Stimulated activated CD8-positive, alpha-beta memory T cell treated with anti-CD3 and anti-CD28 coated beads, Interleukin-12 subunit alpha, Interleukin-12 subunit beta, amount 100 ng/mL, for 1 hour (primary cell): ENCODE data around the gene LRRC75A.
"Not testable (repeated sequence)": the region's sequence is repeated elsewhere in the genome, so short reads cannot be mapped to it uniquely, and the experiment has no call there.

Experiments
- DNase-seq: peaks from one replicate; pipeline ENCODE4 v3.0.0-alpha.2; 2020; ENCODE audit warnings: low read depth

The LRRC75A gene

DNA sequence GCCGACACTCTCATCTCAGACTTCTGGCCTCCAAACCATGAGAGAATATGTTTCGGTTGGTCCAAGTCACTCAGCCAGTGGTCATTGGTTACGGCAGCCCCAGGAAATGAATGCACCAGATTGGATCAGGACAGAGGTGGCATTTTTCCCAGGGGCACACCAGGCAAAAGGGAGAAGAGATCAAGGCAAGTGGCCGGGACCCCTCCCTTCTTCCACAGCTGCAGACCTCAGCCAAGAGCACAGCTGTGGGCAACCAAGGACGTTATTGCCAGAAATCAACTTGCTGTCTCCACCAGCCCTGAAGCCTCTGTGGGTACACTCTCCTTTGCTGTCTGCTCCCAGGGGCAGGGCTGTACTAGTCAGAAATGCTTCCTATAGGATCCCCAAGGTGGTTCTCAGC, 20.7 kb downstream of the LRRC75A start:
- no peak for DNase-seq

DNA sequence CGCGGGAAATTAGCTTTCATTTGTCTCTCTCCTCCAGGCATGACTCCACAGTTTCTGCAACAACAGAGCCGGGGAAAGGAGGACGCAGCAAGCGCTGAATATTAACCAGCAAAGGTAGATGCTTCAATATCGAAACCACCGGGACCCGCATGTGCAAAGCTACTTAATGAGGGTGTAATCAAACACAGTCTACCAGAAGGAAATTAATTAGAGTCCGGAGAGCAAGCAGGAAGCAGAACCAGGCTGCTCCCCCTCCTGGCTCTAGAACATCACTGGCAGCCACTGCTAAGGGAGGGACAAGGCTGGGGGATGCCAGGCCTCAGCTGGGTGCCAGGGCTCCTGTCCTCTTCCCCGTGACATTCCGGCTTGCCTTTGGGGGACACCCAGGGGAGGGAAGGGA, 21.7 kb downstream of the LRRC75A start:
- no peak for DNase-seq

DNA sequence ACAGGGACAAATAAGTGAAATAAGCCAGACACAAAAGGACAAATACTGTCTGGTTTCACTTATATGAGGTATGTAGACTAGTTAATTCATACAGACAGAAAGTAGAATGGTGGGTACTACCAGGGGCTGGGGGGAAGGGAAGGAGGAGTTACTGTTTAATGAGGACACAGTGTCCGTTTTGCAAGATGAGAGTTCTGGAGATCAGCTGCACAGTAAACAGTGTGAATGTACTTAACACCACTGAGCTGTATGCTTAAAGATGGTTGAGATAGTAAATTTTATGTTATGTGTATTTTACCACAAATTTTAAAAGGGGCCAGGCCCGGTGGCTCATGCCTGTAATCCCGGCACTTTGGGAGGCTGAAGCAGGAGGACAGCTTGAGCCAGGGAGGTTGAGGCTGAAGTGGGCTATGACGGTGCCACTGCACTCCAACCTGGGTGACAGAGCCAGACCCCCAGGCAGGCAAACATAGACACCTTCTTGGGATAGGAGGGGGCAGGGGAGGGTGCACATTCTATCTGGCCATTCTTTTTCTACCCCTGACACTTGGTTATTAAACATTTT, 23.5 kb downstream of the LRRC75A start:
- no peak for DNase-seq

DNA sequence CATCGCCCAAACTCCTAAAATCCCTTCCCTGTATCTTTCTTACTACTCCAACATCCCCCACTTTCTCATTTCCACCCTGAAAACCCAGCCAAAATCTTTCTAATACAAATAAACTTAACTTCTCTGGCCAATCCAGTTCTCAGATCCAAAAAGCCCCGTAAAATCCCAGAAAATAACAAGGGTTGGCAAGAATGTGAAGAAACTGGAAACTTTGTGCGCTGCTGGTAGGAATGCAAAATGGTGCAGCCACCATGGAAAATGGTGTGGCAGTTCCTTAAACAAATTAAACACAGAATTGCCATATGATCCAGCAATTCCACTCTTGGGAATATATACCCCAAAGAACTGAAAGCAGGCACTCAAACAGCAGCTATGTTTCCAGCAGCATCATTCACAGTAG, 24.1 kb downstream of the LRRC75A start:
- no peak for DNase-seq

DNA sequence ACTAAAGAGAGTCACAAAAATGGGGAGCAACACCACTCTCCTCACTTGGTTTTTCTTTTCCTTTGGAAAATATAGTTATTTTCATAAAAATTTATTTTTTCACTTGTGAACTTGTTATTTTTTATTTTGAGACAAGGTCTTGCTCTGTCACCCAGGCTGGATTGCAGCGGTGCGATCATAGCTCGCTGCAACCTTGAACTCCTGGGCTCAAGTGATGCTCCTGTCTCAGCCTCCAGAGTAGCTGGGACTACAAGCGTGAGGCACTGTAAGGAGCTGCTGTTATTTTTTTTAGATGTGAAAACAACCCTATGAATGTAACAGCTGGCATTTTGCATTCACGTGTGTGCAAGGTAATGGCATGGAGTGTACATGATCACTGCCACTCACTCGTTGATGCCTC, 24.9 kb downstream of the LRRC75A start:
- DNase-seq: no peak

DNA sequence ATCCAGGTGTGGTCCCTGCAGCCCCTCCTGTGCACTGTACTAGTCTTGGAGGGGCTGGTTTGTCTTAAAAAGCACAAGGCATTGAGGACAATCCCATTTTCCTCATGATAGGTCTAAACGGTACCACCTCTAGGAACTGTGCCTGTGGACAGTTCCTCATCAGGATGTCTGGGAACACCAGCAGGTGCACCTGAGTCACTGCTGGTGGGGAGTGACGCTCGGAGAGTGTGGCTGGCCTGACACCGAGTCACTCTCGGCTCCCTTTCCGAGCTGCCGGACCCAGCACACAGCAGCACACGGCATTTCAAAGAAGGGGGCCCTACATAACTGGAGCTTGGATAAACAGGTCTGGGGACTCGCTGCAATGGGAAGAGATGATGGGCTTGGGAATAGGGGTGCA, 25.6 kb downstream of the LRRC75A start:
- DNase-seq: no peak

DNA sequence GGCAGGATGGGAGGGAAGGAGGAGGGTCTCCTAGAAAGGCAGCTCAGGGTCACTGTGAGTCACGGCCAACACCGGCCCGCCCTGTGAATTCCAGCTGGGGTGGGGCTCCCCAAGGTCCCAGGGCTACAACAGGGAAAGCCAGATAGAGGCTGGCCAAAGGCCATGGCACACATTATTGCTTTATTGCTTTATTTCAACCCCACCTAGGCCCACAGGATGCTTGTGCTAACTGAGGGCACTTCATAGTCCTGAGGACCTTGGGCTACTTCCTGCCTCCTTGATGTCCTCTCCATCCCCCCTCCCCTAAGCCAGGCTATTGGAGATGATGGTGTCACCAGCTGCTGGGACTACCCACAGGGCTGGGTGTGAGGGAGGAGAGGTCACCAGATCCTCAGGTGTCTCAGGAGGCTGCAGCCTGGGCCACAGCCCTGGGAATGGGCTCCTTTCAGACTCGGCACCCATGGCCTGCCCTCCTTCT, 26.1 kb downstream of the LRRC75A start:
- no peak for DNase-seq

DNA sequence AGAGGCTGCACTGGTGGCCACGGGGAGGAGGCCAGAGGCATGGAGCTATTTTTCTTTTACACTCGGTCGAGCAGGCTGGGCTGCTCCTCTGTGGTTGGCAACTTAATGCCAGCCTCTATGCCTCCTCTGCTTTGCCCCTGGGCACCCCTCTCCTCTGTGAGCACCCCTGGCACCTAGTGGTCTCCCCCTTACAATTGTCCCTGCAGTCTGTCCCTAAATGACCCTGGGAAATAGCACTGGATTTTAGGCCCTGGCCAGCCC, 27.0 kb downstream of the LRRC75A start:
- DNase-seq: no peak

DNA sequence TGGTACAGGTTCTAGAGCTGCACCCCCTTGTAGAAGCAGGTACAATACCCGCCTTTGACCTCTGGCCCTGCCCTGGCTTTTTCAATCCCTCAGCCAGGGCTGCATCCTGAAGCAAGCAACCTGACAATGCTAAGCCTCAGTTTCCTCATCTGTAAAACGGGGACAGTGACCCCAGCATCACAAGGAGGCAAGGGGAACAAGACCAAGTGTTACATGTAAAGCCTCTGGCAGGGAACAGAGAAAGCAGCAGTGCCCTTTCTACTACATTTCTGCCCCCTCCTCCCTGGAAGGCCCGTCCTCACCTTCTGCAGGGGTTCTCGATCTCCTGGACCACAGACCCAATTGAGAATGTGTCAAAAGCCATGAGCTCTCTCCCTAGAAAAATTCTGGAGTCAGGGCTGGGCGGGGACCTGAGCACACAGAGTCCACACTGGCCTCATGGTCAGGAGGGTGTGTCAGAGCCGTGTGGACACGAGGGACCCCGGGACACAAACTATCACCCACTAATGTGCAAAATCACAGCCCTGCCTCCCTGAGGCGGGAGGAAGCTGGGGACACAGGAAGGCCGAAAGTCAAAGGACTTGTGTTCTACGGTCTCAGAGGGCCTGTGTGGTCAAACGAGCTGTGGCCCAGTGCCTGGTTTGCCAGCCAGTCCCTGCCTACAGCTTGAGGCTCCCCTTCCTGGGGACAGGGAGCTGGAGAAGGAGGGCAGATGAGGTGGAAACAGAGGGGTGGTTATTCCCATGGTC, 27.5 kb downstream of the LRRC75A start:
- no peak for DNase-seq

DNA sequence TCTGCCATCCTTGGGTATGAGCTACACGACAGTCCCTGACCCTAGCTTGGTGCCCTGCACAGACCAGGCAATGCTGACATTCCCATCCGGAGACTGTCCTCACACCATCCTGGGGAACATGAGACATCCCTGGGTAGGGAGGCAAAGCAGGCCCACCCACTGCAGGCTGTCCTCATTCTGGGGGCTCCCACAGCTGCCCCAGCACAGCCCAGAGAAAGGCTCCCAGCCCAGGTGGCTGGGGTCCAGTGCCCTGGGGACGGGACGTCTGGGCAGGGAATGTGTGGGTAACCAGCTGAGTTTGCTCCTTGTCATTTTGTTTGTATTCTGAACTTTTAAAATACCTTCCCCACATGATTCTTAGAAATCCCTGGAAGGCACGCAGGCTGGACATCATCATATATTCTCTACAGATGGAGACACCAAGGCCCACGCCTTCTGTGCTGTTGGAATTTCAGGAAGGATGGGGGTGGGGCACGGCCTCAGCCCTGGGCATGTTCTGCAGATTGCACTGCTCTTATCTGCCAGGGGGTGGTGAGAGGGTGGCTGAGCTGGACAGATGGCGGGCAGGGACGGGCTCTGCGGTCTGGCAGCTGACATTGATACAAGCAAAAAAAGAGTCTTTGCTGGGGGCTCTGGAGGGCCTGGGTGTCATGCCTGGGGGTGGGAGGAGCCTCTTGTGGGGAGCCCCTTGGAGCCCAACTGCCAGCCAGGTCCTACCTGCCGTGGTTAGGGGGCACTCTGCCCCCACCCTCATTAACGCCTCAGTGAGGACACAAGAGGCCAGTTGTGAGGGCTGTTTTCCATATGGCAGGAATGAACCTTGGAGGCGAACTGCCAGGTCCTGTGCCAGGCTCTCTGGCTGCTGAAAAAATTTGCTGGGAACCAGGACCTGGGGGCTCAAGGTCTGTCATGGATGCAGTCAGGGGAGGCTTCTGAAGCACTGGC, 28.4 kb downstream of the LRRC75A start:
- no peak for DNase-seq

DNA sequence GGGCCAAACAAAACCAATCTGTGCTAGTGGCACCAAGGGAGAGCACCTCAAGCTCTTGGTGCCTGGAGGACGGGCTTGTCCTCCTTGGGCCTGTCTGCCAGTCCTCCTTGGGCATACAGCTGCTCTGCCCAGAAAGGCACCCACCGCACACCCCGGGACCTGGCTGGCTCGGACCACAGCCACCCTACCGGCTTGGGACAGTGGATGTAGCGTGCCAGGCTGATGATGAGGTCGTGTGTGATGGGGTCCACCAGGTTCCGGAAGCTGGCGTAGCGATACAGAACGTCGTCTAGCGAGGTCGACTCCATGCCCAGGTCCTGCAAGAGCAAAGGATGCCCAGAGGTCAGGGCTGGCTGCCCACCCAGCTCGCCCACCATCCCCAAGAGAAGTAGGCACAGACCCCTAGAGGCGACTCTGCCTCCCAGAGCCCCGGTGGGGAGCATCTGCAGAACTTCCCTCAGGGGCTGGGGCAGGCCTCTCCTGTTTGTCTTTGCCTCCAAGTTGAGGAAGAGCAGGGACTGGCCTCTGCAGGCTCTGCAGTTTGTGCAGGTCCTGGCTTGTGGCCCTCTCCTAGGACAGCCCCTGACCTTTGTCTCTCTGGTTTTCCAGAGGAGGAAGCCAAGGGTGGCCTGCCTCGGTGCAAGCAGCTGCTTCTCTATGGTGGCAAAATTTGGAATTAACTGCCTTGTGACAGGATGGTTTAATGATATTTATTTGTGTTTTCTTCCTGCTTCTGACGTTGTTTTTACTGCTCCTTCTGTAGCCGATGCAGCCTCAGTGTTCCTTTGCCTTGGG, 29.7 kb downstream of the LRRC75A start:
- DNase-seq: no peak

DNA sequence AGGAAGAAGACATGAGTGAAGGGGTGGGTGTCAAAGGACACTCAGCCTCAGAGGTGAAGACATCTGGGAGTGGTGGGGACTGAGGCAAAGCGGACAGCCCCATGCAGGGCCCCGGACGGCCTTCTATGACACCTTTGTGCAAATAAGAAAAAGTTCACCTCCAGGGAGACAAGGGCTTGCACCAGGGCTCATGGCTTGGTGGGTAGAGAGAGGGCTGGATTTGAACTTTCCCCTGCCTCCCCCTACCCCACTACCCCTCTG, 30.5 kb downstream of the LRRC75A start:
- no peak for DNase-seq

DNA sequence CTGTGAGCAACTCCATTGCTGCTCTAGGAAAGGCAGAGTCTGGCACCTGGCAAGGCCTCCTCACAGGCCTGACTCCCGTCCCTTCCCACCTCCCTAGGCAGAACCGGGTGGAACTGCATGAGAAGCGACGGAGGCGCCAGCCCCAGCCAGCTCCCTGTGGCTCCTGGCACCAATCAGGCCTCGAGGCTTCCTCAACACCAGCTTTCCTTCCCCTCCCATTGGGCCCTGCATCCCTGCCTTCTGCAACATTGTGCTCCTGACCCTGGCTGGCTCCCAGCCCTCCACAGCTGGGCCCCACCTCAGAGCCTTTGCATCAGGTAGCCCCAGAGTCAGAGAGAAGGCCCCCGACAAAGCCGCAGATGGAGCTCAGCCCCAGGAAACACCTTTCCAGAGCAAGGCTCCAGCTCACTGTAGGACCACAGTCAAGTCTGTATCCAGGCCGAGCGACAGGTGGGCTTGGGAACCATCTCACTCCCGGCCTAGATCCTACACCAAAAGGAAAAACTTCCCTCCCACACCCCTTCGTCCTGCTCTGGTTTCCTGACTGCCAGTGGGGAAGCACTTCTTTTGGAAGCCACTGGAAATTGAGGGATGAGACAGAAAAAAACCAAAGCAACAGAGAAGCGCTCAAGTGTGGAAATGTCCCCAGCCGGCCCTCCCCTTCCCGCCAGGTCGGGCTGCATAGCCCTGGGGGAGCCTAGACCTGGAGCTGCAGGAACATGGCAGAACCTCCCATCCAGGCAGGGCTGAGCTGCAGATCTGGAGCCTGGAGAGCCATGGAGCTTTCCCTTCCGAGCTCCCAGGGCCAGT, 31.0 kb downstream of the LRRC75A start:
- no peak for DNase-seq

DNA sequence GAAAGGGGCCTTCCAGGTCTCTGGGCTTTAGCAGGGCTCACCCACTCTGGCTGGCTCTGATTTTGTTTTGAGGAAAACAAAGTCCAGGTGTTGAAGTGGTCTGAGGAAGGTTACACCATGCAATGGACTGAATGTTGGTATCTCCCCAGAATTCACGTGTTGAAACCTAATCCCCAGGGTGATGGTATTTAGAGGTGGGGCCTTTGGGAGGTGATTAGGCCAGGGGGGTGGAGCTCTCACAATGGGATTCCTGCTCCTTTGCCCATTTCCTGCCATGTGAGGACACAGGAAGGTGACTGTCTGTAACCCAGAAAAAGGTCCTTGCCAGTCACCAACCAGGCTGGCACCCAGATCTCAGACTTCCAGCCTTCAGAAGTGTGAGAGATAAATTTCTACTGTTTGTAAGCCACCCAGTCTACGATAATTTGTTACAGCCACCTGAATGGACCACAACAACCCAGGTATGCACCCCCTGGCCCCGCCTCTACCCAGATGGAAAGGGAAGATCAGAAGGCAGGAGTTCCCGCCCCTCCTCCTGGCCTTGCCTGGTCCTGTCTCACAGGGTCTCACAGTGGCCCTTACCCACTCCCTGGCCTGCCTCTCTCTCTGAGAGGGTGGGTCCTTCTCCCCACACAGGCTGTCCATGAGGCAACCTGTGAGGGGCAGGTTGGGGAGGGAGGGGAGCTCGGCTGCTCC, 32.0 kb downstream of the LRRC75A start:
- no peak for DNase-seq

DNA sequence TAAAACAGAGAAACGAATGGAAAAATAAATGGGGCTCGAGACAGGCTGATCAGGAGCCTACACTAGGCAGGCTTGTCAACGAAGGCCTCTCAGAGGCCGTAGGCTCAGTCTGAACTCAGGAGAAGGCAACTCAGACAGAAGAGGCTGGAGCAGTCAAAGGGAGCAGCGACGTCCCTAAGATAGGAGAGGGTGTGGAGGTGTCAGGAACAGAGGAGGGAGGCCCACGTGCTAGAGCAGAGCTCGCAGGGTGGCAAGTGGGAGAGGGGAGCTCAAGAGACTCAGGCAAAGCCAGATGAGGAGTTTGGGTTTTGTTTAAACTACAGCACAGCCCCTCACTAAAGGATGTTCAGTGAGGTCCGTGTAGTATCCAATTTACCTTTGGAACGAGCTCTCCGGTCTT, 32.7 kb downstream of the LRRC75A start:
- DNase-seq: no peak

DNA sequence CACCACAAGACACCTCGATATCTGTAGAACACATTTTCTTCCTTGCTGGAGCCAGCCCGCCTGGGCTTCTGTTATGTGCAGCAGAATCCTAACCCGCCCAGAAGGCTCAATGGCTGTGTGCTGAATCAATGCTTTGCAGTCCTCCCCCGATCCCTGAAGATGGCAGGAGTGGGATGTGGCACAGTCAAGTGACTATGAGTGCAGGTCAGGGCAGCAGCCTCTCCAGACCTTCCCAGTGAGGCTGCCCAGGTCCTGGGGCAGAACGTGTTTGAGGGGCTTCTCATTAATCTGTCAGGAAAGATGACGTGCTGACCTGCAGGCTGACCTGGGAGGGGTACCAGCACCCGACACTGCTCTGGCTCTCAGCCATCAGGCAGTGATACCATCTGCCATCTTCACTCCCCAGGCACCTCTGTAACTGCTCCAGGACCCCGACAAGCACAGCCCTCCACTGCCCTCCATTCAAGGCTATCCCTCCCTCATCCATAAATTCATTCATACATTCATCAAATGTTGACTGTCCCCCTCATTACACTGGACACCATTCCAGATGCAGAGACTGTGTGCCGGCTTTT, 35.2 kb downstream of the LRRC75A start:
- DNase-seq: no peak

DNA sequence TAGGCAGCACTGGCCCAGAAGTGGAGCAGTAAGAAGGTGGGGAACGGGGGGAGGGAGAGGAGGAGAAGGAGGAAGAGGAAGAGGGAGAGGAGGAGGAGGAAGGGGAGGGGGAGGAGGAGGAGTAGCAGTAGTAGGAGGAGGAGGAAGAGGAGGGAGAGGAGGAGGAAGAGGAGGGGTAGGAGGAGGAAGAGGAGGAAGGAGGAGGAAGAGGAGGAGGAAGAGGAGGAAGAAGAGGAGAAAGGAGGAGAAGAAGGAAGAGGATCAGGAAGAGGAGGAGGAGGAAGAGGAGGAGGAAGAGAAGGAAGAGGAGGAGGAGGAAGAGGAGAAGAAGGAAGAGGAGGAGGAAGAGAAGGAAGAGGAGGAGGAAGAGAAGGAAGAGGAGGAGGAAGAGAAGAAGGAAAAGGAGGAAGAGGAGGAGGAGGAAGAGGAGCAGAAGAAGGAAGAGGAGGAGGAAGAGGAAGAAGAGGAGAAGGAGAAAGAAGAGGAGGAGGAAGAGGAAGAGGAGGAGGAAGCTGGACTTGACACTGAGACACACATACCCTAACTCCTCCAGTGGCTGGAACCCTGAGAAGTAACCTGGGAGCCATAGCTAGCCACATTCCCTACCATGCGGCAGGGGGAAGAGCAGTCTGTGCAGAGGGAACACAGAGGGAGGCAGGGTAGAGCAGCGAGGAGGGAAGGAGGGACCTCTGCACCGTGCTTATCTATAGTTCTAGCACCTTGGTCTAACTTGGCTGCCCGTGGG, 35.8 kb downstream of the LRRC75A start:
- DNase-seq: no peak

DNA sequence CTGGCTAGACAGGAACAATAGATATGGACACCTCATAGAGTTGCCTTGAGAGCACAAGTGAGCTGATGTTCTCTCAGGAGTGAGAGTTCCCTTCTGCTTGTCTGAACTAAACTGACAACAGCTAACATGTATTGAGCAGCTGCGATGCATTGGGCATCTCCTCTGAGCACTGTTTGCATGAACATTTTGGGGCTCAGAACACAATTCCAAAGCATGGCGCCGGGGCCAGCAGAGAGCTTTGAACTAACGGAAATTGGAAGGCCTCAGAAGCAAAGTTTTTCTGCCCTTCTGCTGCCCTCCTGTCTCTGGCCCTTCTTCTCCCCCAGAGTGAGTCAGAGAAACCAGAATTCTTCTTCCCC, 38.5 kb downstream of the LRRC75A start:
- DNase-seq: no peak

DNA sequence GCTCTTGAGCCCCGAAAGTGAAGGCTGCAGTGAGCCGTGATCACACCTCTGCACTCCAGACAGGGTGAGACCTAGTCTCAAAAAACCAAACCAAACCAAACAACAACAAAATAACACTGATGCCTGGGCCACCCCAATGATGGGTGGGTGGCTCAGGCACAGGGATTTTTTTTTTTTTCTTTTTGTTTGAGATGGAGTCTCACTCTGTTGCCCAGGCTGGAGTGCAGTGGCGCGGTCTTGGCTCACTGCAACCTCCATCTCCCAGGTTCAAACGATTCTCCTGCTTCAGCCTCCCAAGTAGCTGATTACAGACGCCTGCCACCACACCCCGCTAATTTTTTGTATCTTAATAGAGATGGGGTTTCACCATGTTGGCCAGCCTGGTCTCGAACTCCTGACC, 39.7 kb downstream of the LRRC75A start:
- DNase-seq: not testable (repeated sequence)

DNA sequence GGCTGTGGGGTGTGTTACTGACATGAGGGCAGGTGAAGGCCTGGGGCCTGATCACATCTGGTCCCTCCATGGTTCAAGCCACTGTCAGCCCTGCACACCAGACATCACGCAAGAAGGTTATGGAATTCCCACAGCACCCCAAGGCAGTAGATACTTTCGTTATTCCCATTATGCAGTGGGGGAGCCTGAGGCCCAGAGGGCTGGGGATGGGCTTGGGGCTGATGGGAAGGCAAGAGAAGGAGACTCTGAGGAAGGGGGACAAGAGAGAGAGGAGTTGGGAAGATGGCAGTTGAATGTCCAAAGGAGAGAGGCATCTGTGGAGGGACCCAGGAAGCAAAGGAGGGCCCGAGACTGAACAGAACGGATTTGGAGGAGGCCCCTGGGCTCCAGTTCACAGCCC, 42.0 kb downstream of the LRRC75A start:
- DNase-seq: no peak
